Measurements from ENCODE around the gene COL25A1.

Gene COL25A1

GRCh38 chr4:108820492-108821350 lies 481.7 kb downstream of the COL25A1 start:
- Histone ChIP-seq H3K79me2 (ENCODE audit: low read length) (no peaks in the 10 kb centered on the region), H2AFZ (ENCODE audit: low read depth, low read length) (no peak overlapping the region)

DNA sequence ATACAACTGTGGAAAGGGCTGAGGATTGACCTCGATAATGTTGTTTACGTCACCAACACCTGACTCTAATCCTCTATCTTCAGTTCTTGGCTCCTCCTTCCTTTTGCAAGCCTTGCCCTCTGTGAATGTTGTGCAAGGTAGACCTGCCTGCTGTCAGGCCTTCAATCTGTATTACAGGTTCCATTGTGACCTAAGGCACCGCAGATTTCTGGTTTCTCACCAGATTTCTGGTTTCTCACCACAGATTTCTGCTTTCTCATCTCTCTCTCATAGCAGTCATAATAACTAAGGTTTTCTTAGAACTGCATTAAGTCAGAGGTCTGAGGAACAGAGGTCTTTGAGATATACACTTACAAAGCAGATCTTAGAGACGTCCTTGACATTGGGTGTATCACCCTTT lies 488.1 kb downstream of the COL25A1 start:
- H3K9ac ChIP-seq (ENCODE audit: low read length) = no peak overlapping the region
- no peak for TF ChIP-seq EZH2phosphoT487 (IDR thresholded peaks at IDR 0.05; ENCODE audit: low read depth)
- no peak for TF ChIP-seq CTCF (IDR thresholded peaks at IDR 0.05; ENCODE audit: low read depth, low read length)
- no peaks in the 10 kb centered on the region for H3K79me2 ChIP-seq (ENCODE audit: low read length)
- no peak overlapping the region for H3K27ac ChIP-seq (ENCODE audit: low read length)
- no peaks in the 10 kb centered on the region for H3K4me1 ChIP-seq (ENCODE audit: low read length)
- no peaks in the 10 kb centered on the region for H3K9me3 ChIP-seq (ENCODE audit: insufficient read depth, low read length)
- H3K36me3 ChIP-seq (replicated peaks; ENCODE audit: low read depth, low read length) = no peaks in the 10 kb centered on the region
- H2AFZ ChIP-seq (ENCODE audit: low read depth, low read length) = no peak overlapping the region
- H4K20me1 ChIP-seq (ENCODE audit: insufficient read depth, low read length) = no peaks in the 10 kb centered on the region
- peaks cover 2% of the 10 kb centered on the region; the same call in 1 of the 2 replicates for H3K27me3 ChIP-seq (ENCODE audit: low read depth, low read length)
- no peak overlapping the region for H3K4me3 ChIP-seq (ENCODE audit: low read length)
- no peak overlapping the region for H3K4me2 ChIP-seq (ENCODE audit: low read length)

More at GRCh38 chr4:108820492-108821350, 481.7 kb downstream of the COL25A1 start:
- no peak for TF ChIP-seq EZH2phosphoT487 (IDR thresholded peaks at IDR 0.05; ENCODE audit: low read depth)
- TF ChIP-seq CTCF (IDR thresholded peaks at IDR 0.05; ENCODE audit: low read depth, low read length) = no peak
- Histone ChIP-seq H3K9me3 (ENCODE audit: insufficient read depth, low read length) (no peaks in the 10 kb centered on the region), H3K4me1 (ENCODE audit: low read length) (no peaks in the 10 kb centered on the region), H3K4me3 (ENCODE audit: low read length) (no peak overlapping the region), H3K27me3 (ENCODE audit: low read depth, low read length) (peaks cover 2% of the 10 kb centered on the region; the same call in 1 of the 2 replicates), H4K20me1 (ENCODE audit: insufficient read depth, low read length) (no peaks in the 10 kb centered on the region), H3K9ac (ENCODE audit: low read length) (no peak overlapping the region), H3K4me2 (ENCODE audit: low read length) (no peak overlapping the region), H3K36me3 (replicated peaks; ENCODE audit: low read depth, low read length) (no peaks in the 10 kb centered on the region), H3K27ac (ENCODE audit: low read length) (no peak overlapping the region)

GRCh38 chr4:108813261-108813660 lies 489.2 kb downstream of the COL25A1 start:
- Histone ChIP-seq H3K9ac (ENCODE audit: low read length) (no peak overlapping the region), H3K27ac (ENCODE audit: low read length) (no peak overlapping the region), H3K4me3 (ENCODE audit: low read length) (no peak overlapping the region), H3K9me3 (ENCODE audit: insufficient read depth, low read length) (no peaks in the 10 kb centered on the region), H3K4me2 (ENCODE audit: low read length) (no peak overlapping the region), H3K27me3 (ENCODE audit: low read depth, low read length) (peaks cover 2% of the 10 kb centered on the region; the same call in 1 of the 2 replicates), H4K20me1 (ENCODE audit: insufficient read depth, low read length) (no peaks in the 10 kb centered on the region), H3K36me3 (replicated peaks; ENCODE audit: low read depth, low read length) (no peaks in the 10 kb centered on the region), H2AFZ (ENCODE audit: low read depth, low read length) (no peak overlapping the region), H3K4me1 (ENCODE audit: low read length) (no peaks in the 10 kb centered on the region), H3K79me2 (ENCODE audit: low read length) (no peaks in the 10 kb centered on the region)
- TF ChIP-seq EZH2phosphoT487 (IDR thresholded peaks at IDR 0.05; ENCODE audit: low read depth) (no peak), CTCF (IDR thresholded peaks at IDR 0.05; ENCODE audit: low read depth, low read length) (no peak)

DNA sequence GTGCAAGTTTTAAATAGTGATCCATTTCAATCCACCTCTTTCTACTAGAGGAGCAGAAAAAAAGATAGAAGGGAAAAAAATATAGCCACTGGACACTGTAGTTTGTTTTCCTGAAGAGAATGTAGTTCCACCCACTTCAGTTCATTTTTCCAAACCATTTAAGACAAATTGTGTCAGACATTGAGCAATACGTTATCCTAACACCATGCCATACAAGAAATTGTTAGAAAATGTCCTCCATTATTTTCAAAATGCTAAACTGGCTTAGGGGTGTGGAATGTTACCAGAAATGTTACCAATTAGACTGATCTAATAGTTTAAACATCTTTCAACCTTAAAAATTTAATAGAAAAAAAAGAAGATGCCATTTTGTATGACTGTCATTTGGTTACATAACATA lies 491.0 kb downstream of the COL25A1 start:
- Histone ChIP-seq H3K79me2 (ENCODE audit: low read length) (no peaks in the 10 kb centered on the region), H3K9ac (ENCODE audit: low read length) (no peak overlapping the region), H3K27ac (ENCODE audit: low read length) (no peak overlapping the region), H2AFZ (ENCODE audit: low read depth, low read length) (no peak overlapping the region), H3K4me2 (ENCODE audit: low read length) (no peak overlapping the region), H3K36me3 (replicated peaks; ENCODE audit: low read depth, low read length) (no peaks in the 10 kb centered on the region), H3K4me3 (ENCODE audit: low read length) (no peak overlapping the region), H4K20me1 (ENCODE audit: insufficient read depth, low read length) (no peaks in the 10 kb centered on the region), H3K9me3 (ENCODE audit: insufficient read depth, low read length) (no peaks in the 10 kb centered on the region), H3K27me3 (ENCODE audit: low read depth, low read length) (peaks cover 1% of the 10 kb centered on the region; the same call in 1 of the 2 replicates), H3K4me1 (ENCODE audit: low read length) (no peaks in the 10 kb centered on the region)
- TF ChIP-seq EZH2phosphoT487 (IDR thresholded peaks at IDR 0.05; ENCODE audit: low read depth) = no peak
- TF ChIP-seq CTCF (IDR thresholded peaks at IDR 0.05; ENCODE audit: low read depth, low read length) = no peak
